Mesendoderm (in vitro differentiated cells): ENCODE results near the gene OSBPL5.
A peak's percentile ranks its signal among the peaks of the same experiment; 100 is the strongest.

Experiments
- DNase-seq: peaks from one replicate; pipeline ENCODE4 v3.0.0; 2013
- H2AK5ac ChIP-seq: 2 replicates; pipeline ENCODE4 v1.6.1; 2013; ENCODE audit warnings: low read length, inconsistent platforms
- H2BK120ac ChIP-seq: 2 replicates; pipeline ENCODE4 v1.6.1; 2013; ENCODE audit warnings: low read depth, mild to moderate bottlenecking, low read length, moderate library complexity, mixed read lengths
- H2BK15ac ChIP-seq: replicated peaks from 2 replicates; pipeline ENCODE4 v1.6.1; 2013; ENCODE audit warnings: low read depth, mild to moderate bottlenecking, moderate library complexity
- H2BK5ac ChIP-seq: 2 replicates; pipeline ENCODE4 v1.6.1; 2013; ENCODE audit warnings: low read length, inconsistent platforms
- H3K18ac ChIP-seq: 2 replicates; pipeline ENCODE4 v1.6.1; 2013; ENCODE audit warnings: mild to moderate bottlenecking, low read length, mixed read lengths
- H3K23ac ChIP-seq: one replicate; pipeline ENCODE4 v1.6.1; 2013; ENCODE audit warnings: low read length
- H3K27ac ChIP-seq: 2 replicates; pipeline ENCODE4 v1.5.1; 2013; ENCODE audit warnings: low read depth, mild to moderate bottlenecking, inconsistent platforms, low read length, moderate library complexity
- H3K27me3 ChIP-seq: 2 replicates; pipeline ENCODE4 v1.6.1; 2013; ENCODE audit warnings: low read length, control low read depth, mild to moderate bottlenecking, inconsistent platforms; ENCODE audit not compliant: insufficient read depth, poor library complexity
- H3K36me3 ChIP-seq: 2 replicates; pipeline ENCODE4 v1.6.1; 2013; ENCODE audit warnings: low read length, inconsistent platforms; ENCODE audit not compliant: control insufficient read depth, insufficient read depth
- H3K4ac ChIP-seq: one replicate; pipeline ENCODE4 v1.6.1; 2013; ENCODE audit warnings: low read depth, mild to moderate bottlenecking, low read length, moderate library complexity
- H3K4me1 ChIP-seq: 2 replicates; pipeline ENCODE4 v1.6.1; 2013; ENCODE audit warnings: low read depth, low read length, inconsistent platforms; ENCODE audit not compliant: control insufficient read depth
- H3K4me2 ChIP-seq: 2 replicates; pipeline ENCODE4 v1.6.1; 2013; ENCODE audit warnings: low read length
- H3K4me3 ChIP-seq: 2 replicates; pipeline ENCODE4 v1.5.1; 2013; ENCODE audit warnings: mild to moderate bottlenecking, low read length
- H3K56ac ChIP-seq: one replicate; pipeline ENCODE4 v1.6.1; 2013; ENCODE audit warnings: low read length
- H3K79me1 ChIP-seq: 2 replicates; pipeline ENCODE4 v1.6.1; 2013; ENCODE audit warnings: low read length, inconsistent platforms
- H3K79me2 ChIP-seq: 2 replicates; pipeline ENCODE4 v1.6.1; 2013; ENCODE audit warnings: mild to moderate bottlenecking, low read length; ENCODE audit not compliant: control insufficient read depth, insufficient read depth
- H3K9ac ChIP-seq: 2 replicates; pipeline ENCODE4 v1.6.1; 2013; ENCODE audit warnings: low read length, inconsistent platforms
- H4K5ac ChIP-seq: one replicate; pipeline ENCODE4 v1.6.1; 2013; ENCODE audit warnings: low read length
- H4K8ac ChIP-seq: one replicate; pipeline ENCODE4 v1.6.1; 2013; ENCODE audit warnings: low read depth, mild to moderate bottlenecking, control low read depth, low read length, moderate library complexity
- WGBS: extraction: QIAGEN DNeasy Blood & Tissue Kit; methylation state at CpG from one replicate; pipeline ENCODE4 v1.1.7; 2013; ENCODE audit warnings: low lambda C conversion rate, missing lambda C conversion rate; ENCODE audit not compliant: insufficient coverage; ENCODE audit errors: extremely low coverage; 5-methylcytosine and 5-hydroxymethylcytosine counted together

The OSBPL5 gene

GRCh38 chr11:3143136-3143880, 21.8 kb downstream of the OSBPL5 start:
- Histone ChIP-seq H2BK5ac (no peak overlapping the region), H3K18ac (no peak overlapping the region), H3K27ac (no peak overlapping the region), H3K4me2 (no peak overlapping the region), H2BK15ac (no peak overlapping the region), H3K4me3 (no peak overlapping the region), H4K8ac (no peak overlapping the region), H2BK120ac (no peak overlapping the region), H3K4ac (no peak overlapping the region), H3K23ac (no peak overlapping the region), H3K36me3 (no peaks in the 10 kb centered on the region), H3K79me2 (no peaks in the 10 kb centered on the region), H3K56ac (no peak overlapping the region), H4K5ac (no peak overlapping the region), H2AK5ac (no peak overlapping the region), H3K9ac (no peak overlapping the region), H3K4me1 (peaks cover 2% of the 10 kb centered on the region), H3K27me3 (no peaks in the 10 kb centered on the region), H3K79me1 (no peaks in the 10 kb centered on the region)
- DNase-seq, result no peak
- no CpG with 5 or more reads among the region's 38 CpGs for WGBS

- Histone ChIP-seq H2BK5ac (no peak overlapping the region), H3K79me1 (no peaks in the 10 kb centered on the region), H4K5ac (no peak overlapping the region), H3K18ac (no peak overlapping the region), H3K4me3 (no peak overlapping the region), H3K4ac (no peak overlapping the region), H2AK5ac (no peak overlapping the region), H4K8ac (no peak overlapping the region), H3K36me3 (no peaks in the 10 kb centered on the region), H3K4me2 (no peak overlapping the region), H3K79me2 (no peaks in the 10 kb centered on the region), H3K27ac (no peak overlapping the region), H3K56ac (no peak overlapping the region), H2BK120ac (no peak overlapping the region), H3K27me3 (no peaks in the 10 kb centered on the region), H3K23ac (no peak overlapping the region), H2BK15ac (no peak overlapping the region), H3K9ac (no peak overlapping the region), H3K4me1 (no peaks in the 10 kb centered on the region)
- no CpG with 5 or more reads among the region's 4 CpGs for WGBS
- DNase-seq, result no peak
These were observed 24.9 kb downstream of the OSBPL5 start for GRCh38 chr11:3140291-3140603.

GRCh38 chr11:3139481-3140290, 25.4 kb downstream of the OSBPL5 start:
- Histone ChIP-seq H3K79me1 (no peaks in the 10 kb centered on the region), H3K36me3 (no peaks in the 10 kb centered on the region), H3K56ac (no peak overlapping the region), H3K9ac (no peak overlapping the region), H3K4me2 (no peak overlapping the region), H3K4ac (no peak overlapping the region), H4K8ac (no peak overlapping the region), H3K4me3 (no peak overlapping the region), H2BK120ac (no peak overlapping the region), H3K27ac (no peak overlapping the region), H3K4me1 (no peaks in the 10 kb centered on the region), H2BK5ac (no peak overlapping the region), H2AK5ac (no peak overlapping the region), H3K27me3 (no peaks in the 10 kb centered on the region), H3K23ac (no peak overlapping the region), H3K79me2 (no peaks in the 10 kb centered on the region), H3K18ac (no peak overlapping the region), H2BK15ac (no peak overlapping the region), H4K5ac (no peak overlapping the region)
- WGBS, result no CpG with 5 or more reads among the region's 15 CpGs
- no peak for DNase-seq

- no peak overlapping the region for H3K4me3 ChIP-seq
- H3K4me1 ChIP-seq, result no peaks in the 10 kb centered on the region
- no peaks in the 10 kb centered on the region for H3K36me3 ChIP-seq
- no peak overlapping the region for H2BK15ac ChIP-seq
- no peak overlapping the region for H2BK120ac ChIP-seq
- DNase-seq, result no peak
- no peak overlapping the region for H3K18ac ChIP-seq
- no peak overlapping the region for H3K56ac ChIP-seq
- H3K4me2 ChIP-seq, result no peak overlapping the region
- H3K23ac ChIP-seq, result no peak overlapping the region
- H3K27me3 ChIP-seq, result no peaks in the 10 kb centered on the region
- no CpG with 5 or more reads among the region's 8 CpGs for WGBS
- H3K27ac ChIP-seq, result no peak overlapping the region
- no peak overlapping the region for H3K4ac ChIP-seq
- H3K9ac ChIP-seq, result no peak overlapping the region
- no peaks in the 10 kb centered on the region for H3K79me2 ChIP-seq
- no peak overlapping the region for H4K8ac ChIP-seq
- H2BK5ac ChIP-seq, result no peak overlapping the region
- no peak overlapping the region for H4K5ac ChIP-seq
- no peak overlapping the region for H2AK5ac ChIP-seq
- no peaks in the 10 kb centered on the region for H3K79me1 ChIP-seq
These were observed 26.0 kb downstream of the OSBPL5 start for GRCh38 chr11:3139086-3139440.

GRCh38 chr11:3138178-3139085, 26.7 kb downstream of the OSBPL5 start:
- peak; percentile 40 for DNase-seq
- Histone ChIP-seq H3K27ac (no peak overlapping the region), H2BK15ac (no peak overlapping the region), H4K8ac (no peak overlapping the region), H3K4me1 (no peaks in the 10 kb centered on the region), H3K79me1 (no peaks in the 10 kb centered on the region), H3K4ac (no peak overlapping the region), H3K36me3 (no peaks in the 10 kb centered on the region), H3K56ac (no peak overlapping the region), H3K4me2 (no peak overlapping the region), H3K79me2 (no peaks in the 10 kb centered on the region), H2BK5ac (no peak overlapping the region), H3K9ac (no peak overlapping the region), H3K4me3 (no peak overlapping the region), H2AK5ac (no peak overlapping the region), H2BK120ac (no peak overlapping the region), H4K5ac (no peak overlapping the region), H3K27me3 (no peaks in the 10 kb centered on the region), H3K23ac (no peak overlapping the region), H3K18ac (no peak overlapping the region)
- no CpG with 5 or more reads among the region's 28 CpGs for WGBS
